Activated naive CD8-positive, alpha-beta T cell (primary cell): ENCODE data around the gene TCN2.

Source experiments
- H3K27ac Mint-ChIP-seq: one replicate; pipeline ENCODE4 v1.8.0; 2021; ENCODE audit warnings: mixed read lengths
- H3K27me3 Mint-ChIP-seq: one replicate; pipeline ENCODE4 v1.8.0; 2021; ENCODE audit warnings: mixed read lengths
- H3K36me3 Mint-ChIP-seq: one replicate; pipeline ENCODE4 v1.8.0; 2021; ENCODE audit warnings: mixed read lengths
- H3K4me1 Mint-ChIP-seq: one replicate; pipeline ENCODE4 v1.8.0; 2021; ENCODE audit warnings: low read depth, mixed read lengths
- H3K4me3 Mint-ChIP-seq: one replicate; pipeline ENCODE4 v1.8.0; 2021; ENCODE audit warnings: mild to moderate bottlenecking, mixed read lengths
- H3K9me3 Mint-ChIP-seq: one replicate; pipeline ENCODE4 v1.8.0; 2021; ENCODE audit warnings: low read depth, mixed read lengths

Gene TCN2

DNA sequence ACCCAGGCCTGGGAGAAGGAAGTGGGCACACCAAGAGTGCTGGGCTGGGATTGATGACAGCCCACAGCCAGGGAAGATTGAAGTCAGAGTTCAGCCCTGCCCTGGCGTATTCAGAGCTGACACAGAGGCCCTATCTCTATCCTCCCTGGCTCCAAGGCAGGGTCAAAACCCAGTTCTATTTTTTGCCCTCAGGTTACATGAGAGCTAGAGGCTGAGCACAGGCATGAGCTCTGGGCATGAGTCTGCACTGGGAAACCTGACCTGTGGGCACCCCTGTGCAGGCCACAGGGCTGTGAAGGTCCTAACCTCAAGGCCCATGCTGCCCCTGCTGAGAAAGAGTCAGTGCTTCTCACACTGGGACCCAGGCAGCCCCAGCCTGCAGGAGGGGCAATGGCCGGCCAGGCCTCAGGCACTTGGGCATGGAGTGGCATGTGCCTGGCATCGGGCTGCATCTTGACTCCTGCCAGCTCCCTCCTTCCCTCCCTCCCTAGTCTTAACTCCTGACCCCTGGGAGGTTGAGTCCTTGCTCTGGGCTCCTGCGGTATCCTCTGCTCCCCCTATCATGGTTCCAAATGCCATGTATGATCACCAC, 34.0 kb downstream of the TCN2 start:
- Mint-ChIP-seq H3K4me1 (peaks cover 31% of the 10 kb centered on the region), H3K27me3 (no peaks in the 10 kb centered on the region), H3K27ac (no peak overlapping the region), H3K36me3 (peaks cover 8% of the 10 kb centered on the region), H3K9me3 (no peaks in the 10 kb centered on the region), H3K4me3 (no peak overlapping the region)

DNA sequence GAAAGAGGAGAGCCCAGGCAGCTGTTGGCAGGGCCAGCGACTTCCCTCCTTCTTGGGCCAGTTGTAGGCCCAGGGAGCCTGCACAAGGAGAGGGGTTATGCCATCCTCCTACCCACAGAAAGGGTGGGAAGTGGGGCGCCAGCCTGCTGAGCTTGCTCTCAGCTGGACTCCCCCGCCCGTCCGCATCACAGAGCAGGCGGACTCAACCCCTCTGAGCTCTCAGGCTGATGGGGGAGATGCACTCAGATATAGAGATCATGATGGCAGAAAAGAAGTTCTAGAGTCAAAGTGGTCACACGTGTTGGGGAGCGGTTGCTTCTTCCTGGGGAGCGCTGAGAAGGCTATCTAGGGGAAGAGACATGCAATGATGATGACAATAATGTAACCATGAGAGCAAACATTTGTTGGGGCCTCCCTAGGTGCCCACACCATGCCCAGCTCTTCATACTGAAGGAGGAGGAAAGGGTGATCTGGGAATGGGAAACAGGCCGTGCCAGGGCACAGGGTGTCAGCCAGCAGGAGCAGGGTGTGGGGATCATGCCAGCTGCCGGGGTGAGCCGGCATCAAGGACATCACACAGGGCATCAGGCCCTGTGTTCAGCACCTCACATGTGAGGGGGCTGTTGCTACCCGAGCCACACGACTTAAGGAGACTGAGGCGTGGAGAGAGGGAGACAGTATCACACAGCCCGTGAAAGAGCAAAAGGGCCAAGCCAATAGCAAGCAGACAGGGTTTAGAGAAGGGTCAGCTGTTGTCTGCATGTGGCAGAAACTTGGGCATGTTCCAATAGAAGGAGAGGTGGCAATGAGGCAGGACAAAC, 36.3 kb downstream of the TCN2 start:
- Mint-ChIP-seq H3K27ac (peak overlapping the region; percentile 88), H3K4me1 (peaks cover 26% of the 10 kb centered on the region), H3K36me3 (peaks cover 6% of the 10 kb centered on the region), H3K9me3 (no peaks in the 10 kb centered on the region), H3K27me3 (no peaks in the 10 kb centered on the region), H3K4me3 (peak overlapping the region; percentile 51)

DNA sequence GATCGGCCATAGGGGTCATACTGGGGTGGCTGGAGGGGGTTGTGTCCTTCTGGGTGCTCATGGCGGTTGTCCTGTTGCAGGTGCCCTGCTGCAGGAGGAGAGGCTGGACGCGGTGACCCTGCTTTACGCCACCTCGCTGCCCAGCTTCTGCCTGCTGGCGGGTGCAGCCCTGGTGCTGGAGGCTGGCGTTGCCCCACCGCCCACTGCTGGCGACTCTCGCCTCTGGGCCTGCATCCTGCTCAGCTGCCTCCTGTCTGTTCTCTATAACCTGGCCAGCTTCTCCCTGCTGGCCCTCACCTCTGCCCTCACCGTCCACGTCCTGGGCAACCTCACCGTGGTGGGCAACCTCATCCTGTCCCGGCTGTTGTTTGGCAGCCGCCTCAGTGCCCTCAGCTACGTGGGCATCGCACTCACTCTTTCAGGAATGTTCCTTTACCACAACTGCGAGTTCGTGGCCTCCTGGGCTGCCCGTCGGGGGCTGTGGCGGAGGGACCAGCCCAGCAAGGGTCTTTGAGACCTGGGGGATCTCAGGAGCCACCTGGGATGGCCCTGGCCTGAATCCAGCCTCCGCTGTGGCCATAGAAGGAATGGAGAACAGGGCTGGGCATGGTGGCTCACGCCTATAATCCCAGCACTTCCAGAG, 39.7 kb downstream of the TCN2 start:
- H3K27me3 Mint-ChIP-seq, result no peaks in the 10 kb centered on the region
- H3K4me1 Mint-ChIP-seq, result peaks cover 41% of the 10 kb centered on the region
- no peak overlapping the region for H3K27ac Mint-ChIP-seq
- H3K36me3 Mint-ChIP-seq, result no peaks in the 10 kb centered on the region
- H3K9me3 Mint-ChIP-seq, result no peaks in the 10 kb centered on the region
- H3K4me3 Mint-ChIP-seq, result no peak overlapping the region

DNA sequence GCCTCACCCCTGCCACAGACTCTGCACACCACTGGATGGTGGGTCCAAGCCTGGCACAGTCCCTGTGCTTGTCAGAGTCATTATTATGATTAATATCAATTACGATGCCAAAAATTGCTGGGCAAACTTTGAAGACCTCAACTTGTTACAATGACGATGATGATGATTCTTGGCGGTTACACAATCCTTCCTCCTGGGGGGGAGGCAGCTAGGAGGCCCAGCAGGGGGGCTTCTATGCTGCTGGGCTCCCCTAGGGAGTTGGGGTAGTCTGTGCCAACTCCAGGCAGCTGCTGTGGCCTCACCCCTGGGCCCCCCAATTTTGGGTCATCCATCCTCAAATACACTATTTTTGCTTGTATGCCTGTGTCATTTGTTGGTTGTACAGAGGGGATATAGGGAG, 40.6 kb downstream of the TCN2 start:
- H3K27me3 Mint-ChIP-seq, result no peaks in the 10 kb centered on the region
- no peaks in the 10 kb centered on the region for H3K36me3 Mint-ChIP-seq
- H3K9me3 Mint-ChIP-seq, result no peaks in the 10 kb centered on the region
- peak overlapping the region; percentile 12 for H3K27ac Mint-ChIP-seq
- peaks cover 43% of the 10 kb centered on the region for H3K4me1 Mint-ChIP-seq
- H3K4me3 Mint-ChIP-seq, result no peak overlapping the region

DNA sequence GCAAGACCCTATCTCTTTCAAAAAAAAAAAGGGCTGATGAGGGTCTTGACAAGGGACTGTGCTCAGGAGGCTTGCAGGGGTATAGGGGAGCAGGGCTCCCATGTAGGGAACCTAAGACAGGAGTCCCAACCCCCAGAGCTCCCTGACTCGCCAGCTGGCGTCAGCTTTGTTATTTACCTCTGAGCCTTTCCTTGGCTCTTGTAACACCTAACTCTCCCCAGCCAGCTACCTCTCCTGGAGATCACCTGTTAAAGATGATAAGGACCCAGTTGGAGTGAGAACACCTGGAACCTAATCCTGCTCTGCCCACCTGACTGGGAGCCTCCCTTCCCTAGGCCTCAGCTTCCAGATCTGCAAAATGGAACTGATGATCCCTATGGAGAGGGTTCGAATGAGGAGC, 41.9 kb downstream of the TCN2 start:
- H3K36me3 Mint-ChIP-seq, result no peaks in the 10 kb centered on the region
- H3K27ac Mint-ChIP-seq, result peak overlapping the region; percentile 74
- H3K27me3 Mint-ChIP-seq, result no peaks in the 10 kb centered on the region
- H3K4me3 Mint-ChIP-seq, result peak overlapping the region; percentile 30
- H3K9me3 Mint-ChIP-seq, result no peaks in the 10 kb centered on the region
- H3K4me1 Mint-ChIP-seq, result peaks cover 37% of the 10 kb centered on the region

DNA sequence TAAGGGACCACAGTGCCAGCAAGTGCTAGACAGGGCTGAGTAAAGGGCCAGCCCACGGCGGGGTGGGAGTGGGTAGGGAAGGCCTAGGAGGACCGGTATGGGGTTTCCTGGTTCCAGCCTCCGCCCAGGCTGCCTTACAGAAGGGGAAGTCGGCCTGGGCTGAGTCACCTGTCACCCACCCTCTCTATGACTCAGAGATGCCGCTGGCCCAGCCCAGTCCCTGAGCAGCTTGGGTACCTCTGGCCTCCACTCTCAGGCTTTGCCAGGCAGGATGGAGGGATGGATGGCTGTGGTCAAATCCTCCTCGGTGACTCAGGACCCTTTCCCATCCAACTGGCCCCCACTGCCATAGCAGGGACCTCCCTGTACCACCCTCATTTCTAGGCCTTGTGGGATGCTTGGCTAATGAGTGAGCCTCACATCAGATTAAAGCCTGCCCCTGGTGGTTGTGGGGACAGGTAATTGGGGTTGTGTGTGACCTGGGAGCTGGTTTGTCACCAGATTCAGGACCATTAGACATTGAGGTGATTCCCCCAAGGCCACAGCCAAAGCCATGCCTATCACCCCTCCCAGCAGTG, 42.5 kb downstream of the TCN2 start:
- no peaks in the 10 kb centered on the region for H3K36me3 Mint-ChIP-seq
- peak overlapping the region; percentile 74 for H3K27ac Mint-ChIP-seq
- H3K4me1 Mint-ChIP-seq, result peaks cover 30% of the 10 kb centered on the region
- H3K27me3 Mint-ChIP-seq, result no peaks in the 10 kb centered on the region
- peak overlapping the region; percentile 30 for H3K4me3 Mint-ChIP-seq
- no peaks in the 10 kb centered on the region for H3K9me3 Mint-ChIP-seq

DNA sequence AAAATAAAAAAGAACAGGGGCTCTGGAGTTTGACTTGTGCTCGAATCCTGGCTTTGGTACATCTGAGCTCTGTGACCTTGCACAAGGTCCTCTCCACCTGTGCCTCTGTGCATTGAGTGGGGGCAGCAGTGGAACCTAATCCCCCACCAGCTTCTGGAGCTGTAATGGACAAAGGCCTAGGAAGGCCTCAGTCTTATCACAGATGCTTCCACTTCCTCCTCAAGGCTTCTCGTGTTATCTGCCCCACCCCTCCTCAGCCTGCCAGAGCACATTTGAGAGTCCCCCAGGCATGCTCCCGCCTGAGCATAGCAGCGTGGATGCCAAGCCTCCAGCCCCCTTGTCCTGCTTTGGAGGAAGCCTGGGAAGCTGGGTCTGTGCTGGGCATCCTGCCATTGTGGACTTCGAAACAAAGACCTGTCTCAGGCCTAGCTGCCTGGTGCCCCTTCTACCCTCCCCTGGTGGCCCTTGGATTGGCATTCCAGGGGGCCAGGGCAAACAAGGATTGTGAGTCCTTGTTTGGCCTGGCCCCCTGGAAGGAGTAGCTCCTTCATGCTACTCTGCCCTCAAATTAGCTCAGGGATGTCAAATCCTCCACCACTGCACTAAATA, 43.6 kb downstream of the TCN2 start:
- Mint-ChIP-seq H3K4me1 (peaks cover 25% of the 10 kb centered on the region), H3K27ac (no peak overlapping the region)

DNA sequence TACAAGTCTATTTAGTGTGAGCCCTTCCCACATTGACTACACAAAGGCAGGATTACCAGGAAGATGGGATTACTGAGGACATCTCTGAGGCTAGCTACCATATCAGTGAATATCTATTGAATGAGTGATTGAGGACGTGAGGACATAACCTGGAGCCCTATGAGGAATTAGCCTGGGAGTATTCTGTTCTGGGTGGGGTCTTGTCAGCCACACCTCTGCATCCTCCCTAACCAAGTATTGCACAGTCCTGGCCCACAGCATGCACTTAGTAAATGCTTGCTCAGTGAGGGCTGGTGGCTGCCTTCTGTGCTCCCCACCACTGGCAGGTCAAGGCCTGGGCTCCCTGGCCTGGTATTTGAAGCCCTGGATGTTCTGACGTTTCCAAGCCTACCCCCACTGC, 45.9 kb downstream of the TCN2 start:
- Mint-ChIP-seq H3K4me1 (peaks cover 23% of the 10 kb centered on the region), H3K4me3 (no peak overlapping the region), H3K27me3 (no peaks in the 10 kb centered on the region), H3K27ac (no peak overlapping the region), H3K36me3 (peaks cover 3% of the 10 kb centered on the region), H3K9me3 (no peaks in the 10 kb centered on the region)

More for the DNA sequence above, 43.6 kb downstream of the TCN2 start:
- Mint-ChIP-seq H3K9me3 (no peaks in the 10 kb centered on the region), H3K27me3 (no peaks in the 10 kb centered on the region), H3K36me3 (peaks cover 3% of the 10 kb centered on the region), H3K4me3 (no peak overlapping the region)

DNA sequence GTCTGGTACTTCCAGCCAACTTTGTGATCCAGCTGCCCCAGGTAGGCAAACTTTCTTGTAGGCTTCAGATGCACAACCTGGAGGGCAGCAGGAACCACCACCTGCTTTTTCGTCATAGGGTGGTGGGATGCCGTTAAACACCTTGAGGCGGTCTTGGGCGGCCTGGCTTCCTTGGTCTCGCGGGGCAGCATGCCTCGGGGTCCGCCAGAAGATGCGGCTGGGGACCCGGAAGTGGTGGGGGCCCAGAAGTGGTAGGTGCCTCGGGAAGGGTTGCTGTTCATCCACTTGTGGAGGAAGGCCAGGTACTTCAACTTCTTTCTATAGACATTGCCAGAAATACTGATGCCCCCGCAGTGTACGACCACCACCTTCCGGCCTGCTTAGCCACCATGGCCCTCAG, 47.4 kb downstream of the TCN2 start:
- H3K4me1 Mint-ChIP-seq, result peaks cover 11% of the 10 kb centered on the region
- no peaks in the 10 kb centered on the region for H3K27me3 Mint-ChIP-seq
- H3K27ac Mint-ChIP-seq, result no peak overlapping the region

DNA sequence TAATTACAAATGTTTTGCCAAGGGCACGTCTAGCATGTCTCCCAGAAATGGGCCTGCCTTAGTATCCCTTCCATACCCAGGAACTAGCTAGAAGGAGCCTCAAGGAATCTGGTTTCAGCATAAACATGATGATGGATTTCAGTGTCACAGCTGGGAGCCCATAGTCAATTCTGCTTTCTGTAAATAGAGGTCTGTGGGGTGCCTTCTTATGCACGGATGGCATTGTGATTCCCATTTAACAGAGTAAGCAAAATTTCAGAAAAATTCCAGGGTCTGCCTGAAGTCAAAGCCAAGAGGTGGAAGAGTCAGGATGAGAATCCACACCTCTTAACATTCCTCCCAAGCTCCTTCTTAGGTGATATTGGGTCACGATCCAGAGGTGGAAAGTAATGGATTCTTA, 48.6 kb downstream of the TCN2 start:
- Mint-ChIP-seq H3K4me3 (no peak overlapping the region), H3K27me3 (no peaks in the 10 kb centered on the region), H3K9me3 (no peaks in the 10 kb centered on the region), H3K4me1 (peaks cover 4% of the 10 kb centered on the region), H3K36me3 (peaks cover 5% of the 10 kb centered on the region), H3K27ac (no peak overlapping the region)

More for the DNA sequence above, 47.4 kb downstream of the TCN2 start:
- no peaks in the 10 kb centered on the region for H3K9me3 Mint-ChIP-seq
- no peak overlapping the region for H3K4me3 Mint-ChIP-seq
- peaks cover 3% of the 10 kb centered on the region for H3K36me3 Mint-ChIP-seq

DNA sequence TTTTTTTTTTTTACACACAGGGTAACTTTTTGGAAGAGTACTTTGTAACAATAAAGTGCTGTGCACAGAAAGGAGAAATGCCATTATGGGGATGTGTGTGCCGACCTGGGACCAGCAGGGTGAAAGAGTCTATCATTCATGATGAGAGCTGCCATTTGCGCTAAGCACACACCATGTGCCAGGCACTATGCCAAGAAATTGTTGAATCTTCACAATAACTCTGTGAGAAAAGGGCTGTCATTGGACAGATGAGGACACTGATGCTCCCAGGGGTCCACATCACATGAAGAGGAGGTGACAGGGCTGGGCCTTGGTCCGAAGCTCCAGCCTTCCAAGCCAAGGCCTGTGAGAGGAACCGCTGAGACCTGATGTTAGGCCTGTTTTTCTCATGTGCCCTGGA, 55.1 kb downstream of the TCN2 start:
- Mint-ChIP-seq H3K27me3 (no peaks in the 10 kb centered on the region), H3K9me3 (no peaks in the 10 kb centered on the region), H3K4me3 (no peak overlapping the region), H3K4me1 (peaks cover 17% of the 10 kb centered on the region), H3K36me3 (peaks cover 10% of the 10 kb centered on the region), H3K27ac (no peak overlapping the region)

DNA sequence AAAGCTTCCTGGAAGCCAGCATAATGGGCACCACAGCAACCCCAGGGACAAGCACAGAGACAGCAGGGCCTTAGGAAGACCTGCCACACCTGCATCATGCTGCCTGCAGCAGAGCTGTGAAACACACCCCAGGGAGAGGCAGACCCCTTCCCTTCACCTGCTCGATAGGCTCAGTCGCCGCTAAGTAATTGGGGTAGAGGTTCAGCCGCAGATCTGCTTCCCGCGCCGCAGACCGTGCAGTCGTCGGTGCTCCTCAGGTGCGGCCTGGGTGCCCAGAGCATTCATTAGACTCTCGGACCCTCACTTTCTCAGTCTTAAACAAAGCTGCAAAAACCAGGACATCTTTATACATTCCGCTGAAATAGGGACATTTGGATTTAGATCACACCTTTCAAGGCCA, 57.8 kb downstream of the TCN2 start:
- Mint-ChIP-seq H3K36me3 (peaks cover 10% of the 10 kb centered on the region), H3K4me3 (no peak overlapping the region), H3K4me1 (peaks cover 22% of the 10 kb centered on the region), H3K9me3 (no peaks in the 10 kb centered on the region), H3K27ac (no peak overlapping the region), H3K27me3 (no peaks in the 10 kb centered on the region)

DNA sequence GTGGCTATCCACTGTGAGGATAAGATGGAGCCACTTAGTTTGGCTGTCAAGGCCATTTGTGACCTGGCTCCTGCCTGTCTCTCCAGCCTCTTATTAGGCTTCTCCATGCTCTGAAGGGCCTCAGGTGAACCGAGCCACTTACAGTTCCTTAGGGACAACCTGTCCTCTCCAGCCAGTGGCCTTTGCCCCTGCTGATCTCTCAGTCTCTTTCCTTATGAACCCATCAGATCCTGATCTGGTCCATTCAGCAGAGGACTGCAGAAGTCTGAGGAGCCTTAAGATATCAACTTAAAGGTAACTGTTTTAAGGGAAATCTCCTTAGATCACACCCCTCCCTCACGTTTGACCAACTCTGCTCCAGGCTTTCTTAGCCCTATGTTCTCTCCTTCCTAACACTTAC, 58.3 kb downstream of the TCN2 start:
- H3K27me3 Mint-ChIP-seq, result no peaks in the 10 kb centered on the region
- H3K4me3 Mint-ChIP-seq, result peak overlapping the region; percentile 1
- peaks cover 10% of the 10 kb centered on the region for H3K36me3 Mint-ChIP-seq
- no peak overlapping the region for H3K27ac Mint-ChIP-seq
- H3K4me1 Mint-ChIP-seq, result peaks cover 22% of the 10 kb centered on the region
- no peaks in the 10 kb centered on the region for H3K9me3 Mint-ChIP-seq

DNA sequence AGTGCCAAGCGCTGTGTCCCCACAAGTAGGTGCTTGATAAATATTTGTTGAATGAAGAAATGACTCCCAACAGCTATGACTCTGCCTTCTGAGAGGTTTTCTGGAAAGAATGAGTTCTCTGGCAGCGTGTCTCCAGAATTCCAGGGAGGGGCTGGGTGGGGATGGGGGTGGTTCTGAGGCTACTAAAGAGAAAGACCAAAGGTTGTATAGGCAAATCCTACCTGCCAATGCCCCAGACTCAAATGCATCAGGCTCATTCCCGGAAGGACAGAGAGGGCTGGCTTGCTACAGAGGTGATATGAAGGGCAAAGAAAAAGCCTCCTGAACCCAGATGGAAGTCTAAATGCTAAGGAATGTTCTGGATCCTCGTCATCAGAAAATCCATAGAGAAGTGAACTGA, 58.8 kb downstream of the TCN2 start:
- no peaks in the 10 kb centered on the region for H3K27me3 Mint-ChIP-seq
- H3K36me3 Mint-ChIP-seq, result peaks cover 7% of the 10 kb centered on the region
- peak overlapping the region; percentile 95 for H3K4me3 Mint-ChIP-seq
- H3K27ac Mint-ChIP-seq, result peak overlapping the region; percentile 2
- peaks cover 22% of the 10 kb centered on the region for H3K4me1 Mint-ChIP-seq
- H3K9me3 Mint-ChIP-seq, result no peaks in the 10 kb centered on the region

DNA sequence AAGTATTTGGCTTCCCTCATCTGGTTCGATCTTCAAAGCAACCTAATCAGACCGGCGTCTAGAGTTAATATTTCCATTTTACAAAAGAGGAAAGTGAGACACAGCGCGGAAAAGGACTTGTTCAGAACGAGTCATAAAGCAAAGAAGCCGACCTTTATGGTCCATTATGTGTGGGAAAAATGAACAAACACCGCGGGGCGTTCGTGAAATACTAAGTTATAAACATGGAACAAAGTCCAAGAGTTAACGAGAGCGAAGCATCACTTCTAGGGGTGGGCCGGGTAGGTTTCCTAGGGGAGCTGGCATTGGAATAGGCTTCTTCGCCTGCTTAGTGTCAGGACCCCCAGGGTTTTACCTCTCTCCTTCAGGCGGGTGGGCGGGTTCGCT, 60.1 kb downstream of the TCN2 start:
- Mint-ChIP-seq H3K36me3 (peaks cover 7% of the 10 kb centered on the region), H3K4me3 (peak overlapping the region; percentile 95)

More for the DNA sequence above, 60.1 kb downstream of the TCN2 start:
- peaks cover 22% of the 10 kb centered on the region for H3K4me1 Mint-ChIP-seq
- H3K9me3 Mint-ChIP-seq, result no peaks in the 10 kb centered on the region
- no peaks in the 10 kb centered on the region for H3K27me3 Mint-ChIP-seq
- H3K27ac Mint-ChIP-seq, result peak overlapping the region; percentile 84
